GM20431 (cell line): Measurements from ENCODE around the gene GIGYF2.

ENCODE experiments used
- in situ Hi-C: fragments of 300-500 bp; cut with MseI, MboI; formaldehyde crosslinking; loops from one replicate; pipeline ENCODE4 v1.15.0; 2020; ENCODE audit warnings: low sequenced_read_pairs; ENCODE audit not compliant: unreplicated experiment

GIGYF2 gene

DNA sequence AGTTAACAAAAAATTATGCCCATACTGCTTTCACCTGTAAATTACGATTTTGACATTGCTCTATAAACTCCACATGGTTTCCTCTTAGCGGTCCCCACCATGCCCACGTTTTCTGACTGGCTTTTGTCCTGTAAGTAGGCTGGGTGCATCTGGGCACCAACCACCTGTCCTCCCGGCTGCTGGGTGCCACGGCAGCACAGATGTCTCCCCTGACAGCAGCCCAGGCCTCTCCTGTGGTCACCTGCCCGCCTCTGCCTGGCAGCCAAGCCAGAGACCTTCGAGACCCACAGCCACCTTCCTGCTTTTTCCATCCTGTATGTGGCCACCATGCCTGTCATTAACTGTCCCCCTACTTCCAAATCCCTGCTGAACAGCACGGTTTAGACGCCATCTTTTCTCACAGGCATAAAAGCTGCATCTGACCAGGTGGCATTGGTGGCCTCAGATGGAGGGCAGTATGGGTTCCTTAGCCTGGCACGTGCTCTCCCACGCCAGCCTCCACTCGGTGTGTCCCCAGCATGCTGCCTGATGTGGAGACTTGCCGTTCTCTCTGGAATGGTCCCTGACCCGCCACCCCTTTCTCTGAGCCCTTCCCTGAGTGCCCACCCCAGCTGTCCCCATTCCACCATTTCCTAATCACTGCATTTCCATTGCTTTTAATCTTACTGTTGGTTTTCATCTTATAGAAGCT lies 191.9 kb downstream of the GIGYF2 start:
- in situ Hi-C loops, result no loop called here

DNA sequence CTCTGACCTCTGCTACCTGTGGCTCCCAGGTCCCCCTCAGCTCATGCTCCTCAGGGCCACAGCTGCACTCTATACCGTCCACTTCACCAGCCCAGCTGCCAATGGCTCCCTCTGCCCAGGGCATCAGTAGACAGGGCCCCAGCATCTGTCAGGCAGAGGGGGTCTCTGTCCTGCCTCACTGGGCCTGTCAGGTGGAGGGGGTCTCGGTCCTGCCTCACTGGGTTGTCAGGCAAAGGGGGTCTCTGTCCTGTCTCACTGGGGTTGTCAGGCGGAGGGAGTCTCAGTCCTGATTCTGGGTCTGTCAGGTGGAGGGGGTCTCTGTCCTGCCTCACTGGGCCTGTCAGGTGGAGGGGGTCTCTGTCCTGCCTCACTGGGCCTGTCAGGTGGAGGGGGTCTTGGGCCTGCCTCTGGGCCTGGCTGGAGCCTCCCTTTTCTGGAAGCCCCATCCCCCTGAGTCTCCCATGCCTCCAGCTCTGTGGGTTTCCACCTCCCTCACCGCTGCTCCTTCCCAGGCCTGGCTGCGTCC lies 192.8 kb downstream of the GIGYF2 start:
- in situ Hi-C loops, result no loop called here

DNA sequence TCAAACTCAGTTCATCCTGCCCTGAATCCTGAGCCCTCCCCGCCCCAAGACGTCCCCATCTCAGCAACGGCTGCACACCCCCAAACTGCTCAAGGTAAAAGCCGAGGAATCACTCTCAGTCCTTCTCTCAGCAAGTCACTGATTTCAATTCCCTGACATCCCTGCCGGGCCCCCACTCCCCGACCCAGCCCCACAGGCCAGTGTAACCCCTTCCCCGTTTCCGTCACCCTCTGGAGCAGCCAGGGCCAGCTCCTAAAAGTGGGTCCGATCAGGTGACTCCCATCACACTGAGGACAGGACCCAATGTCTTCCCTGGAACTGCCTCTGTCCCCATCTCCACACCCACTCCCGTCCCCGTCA lies 193.4 kb downstream of the GIGYF2 start:
- in situ Hi-C loops, result no loop called here

GRCh38 chr2:232890896-232891601 lies 193.9 kb downstream of the GIGYF2 start:
- in situ Hi-C loops, result no loop called here

DNA sequence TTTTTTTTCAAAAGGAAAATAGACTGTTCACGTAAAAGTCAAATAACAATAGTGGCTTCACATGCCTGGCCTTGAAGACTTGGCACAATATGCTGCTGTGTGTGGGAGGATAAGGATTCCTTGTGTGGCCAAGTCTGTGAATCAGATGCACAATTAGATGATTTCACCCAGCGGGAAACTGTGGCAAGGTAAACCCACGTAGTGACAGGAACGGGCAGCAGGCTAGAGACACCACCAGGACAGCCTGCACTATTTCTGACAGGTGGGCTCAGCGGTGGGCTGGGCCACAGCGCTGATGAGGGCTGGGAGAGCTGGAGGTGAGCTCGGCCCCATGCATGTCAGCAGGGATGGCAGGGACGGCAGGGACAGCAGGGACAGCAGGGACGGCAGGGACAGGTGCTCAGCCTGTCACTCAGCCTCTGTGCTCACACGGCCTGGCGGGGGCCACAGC lies 194.5 kb downstream of the GIGYF2 start:
- in situ Hi-C loops, result no loop called here

GRCh38 chr2:232892221-232892620 lies 195.1 kb downstream of the GIGYF2 start:
- in situ Hi-C loops, result no loop called here

GRCh38 chr2:232892843-232893242 lies 195.7 kb downstream of the GIGYF2 start:
- in situ Hi-C loops, result no loop called here

DNA sequence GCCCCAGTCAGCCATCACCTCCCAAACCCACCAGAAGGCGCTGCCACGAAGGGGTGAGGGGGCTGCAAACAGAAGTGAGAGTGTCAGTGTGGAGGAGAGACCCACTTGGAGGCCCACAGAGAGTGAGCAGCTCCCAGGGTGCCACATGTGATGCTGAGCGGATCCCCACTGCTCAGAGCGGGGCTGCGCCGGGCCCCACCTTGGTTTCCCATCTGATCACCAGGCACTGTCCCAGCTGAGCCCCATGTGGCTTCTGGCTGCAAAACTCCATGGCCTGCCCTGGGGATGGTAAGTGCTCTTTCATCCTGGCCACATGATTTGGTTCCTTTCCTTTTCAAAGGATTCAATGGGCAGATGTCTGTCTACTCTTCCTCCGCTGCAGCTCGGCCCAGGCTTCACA lies 196.7 kb downstream of the GIGYF2 start:
- in situ Hi-C loops, result no loop called here

- in situ Hi-C loops, result no loop called here
Observed at GRCh38 chr2:232894251-232894650, 197.1 kb downstream of the GIGYF2 start.

DNA sequence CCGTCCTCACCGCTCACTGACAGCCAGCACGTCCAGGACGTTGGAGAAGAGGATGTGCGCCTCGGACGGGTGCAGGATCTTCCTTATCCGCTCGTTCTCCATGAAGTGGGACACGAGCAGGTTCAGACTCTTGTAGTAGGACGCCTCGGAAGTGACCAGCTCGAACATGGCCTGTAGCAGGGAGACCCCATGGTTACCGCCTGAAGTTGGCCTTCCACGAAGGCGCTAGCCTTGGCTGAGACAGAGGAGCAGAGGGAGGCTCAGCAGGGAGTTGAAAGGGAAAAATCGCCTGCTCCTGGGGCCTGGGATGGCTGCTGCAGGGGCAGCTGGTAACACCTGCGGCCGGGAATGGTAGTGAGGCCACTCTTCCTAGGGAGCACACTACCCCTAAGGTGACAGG lies 197.6 kb downstream of the GIGYF2 start:
- in situ Hi-C loops, result no loop called here

- in situ Hi-C loops, result no loop called here
Observed at GRCh38 chr2:232896111-232896510, 199.0 kb downstream of the GIGYF2 start.

DNA sequence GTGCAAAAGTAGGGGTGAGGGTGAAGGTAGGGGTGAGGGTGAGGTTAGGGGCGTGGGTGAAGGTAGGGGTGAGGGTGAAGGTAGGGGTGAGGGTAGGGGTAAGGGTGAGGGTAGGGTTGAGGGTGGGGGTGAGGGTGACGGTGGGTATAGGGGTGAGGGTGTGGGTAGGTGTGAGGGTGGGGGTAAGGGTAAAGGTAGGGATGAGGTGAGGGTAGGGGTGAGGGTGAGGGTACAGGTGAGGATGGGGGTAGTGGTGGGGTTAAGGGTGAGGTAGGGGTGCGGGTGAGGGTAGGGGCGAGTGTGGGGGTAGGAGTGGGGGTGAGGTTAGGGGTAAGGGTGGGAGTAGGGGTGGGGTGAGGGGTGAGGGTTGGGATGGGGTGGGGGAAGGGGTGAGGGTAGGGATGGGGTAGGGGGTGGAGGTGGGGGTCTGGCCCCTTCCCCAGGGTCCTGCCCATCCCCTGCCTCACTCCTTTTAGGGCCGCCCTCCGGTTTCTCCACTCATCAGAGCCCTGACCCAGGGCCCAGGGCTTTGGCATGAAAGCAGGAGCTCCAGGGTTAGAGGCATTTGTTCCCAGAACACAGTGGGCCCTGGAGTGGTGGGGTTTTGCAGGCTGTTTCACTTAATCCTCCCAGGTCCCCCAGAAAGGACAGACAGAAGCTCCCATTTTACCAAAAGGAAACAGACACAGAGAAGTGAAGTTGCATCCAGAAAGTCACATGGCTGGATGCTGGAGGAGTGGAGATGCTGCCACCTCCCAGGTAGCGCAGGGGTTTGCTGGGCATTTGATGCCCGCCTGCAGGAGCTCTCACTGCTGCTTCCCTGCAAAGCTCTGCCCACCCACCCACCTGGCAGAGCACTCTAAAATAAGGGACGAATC lies 199.8 kb downstream of the GIGYF2 start:
- in situ Hi-C loops, result no loop called here

DNA sequence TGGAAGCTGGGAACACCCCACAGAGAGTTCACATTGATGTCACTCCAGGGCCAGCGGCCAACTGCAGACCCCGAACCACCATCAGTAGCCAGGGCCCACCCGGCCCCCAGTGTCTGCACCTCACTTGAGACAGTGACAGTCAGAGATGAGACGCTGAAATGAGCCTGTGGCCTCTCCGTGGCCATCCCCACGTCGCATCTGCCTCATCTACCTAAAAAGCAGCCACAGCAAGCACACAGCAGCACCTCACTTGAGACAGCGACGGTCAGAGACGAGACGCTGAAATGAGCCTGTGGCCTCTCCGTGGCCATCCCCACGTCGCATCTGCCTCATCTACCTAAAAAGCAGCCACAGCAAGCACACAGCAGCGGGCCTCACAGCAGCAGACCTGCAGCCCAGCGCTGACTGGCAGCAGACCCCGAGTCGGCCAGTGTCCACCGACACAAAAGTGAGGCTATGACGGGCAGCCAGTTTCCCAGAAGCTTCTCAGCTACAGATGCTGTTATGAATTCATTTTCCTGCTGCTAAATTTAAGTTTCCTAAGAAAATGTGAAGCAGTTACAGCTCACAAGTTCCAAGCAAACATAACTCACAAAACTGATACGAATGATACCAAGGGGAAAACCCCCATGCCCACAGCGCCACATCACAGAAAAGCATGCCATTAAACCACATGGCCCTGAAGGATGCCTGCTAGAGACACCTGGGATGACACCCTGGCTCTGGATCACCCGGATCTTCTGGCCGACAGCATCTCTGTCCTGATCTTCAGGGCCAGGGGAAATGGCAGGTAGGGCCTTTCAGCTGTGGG lies 200.7 kb downstream of the GIGYF2 start:
- in situ Hi-C loops, result no loop called here

- in situ Hi-C loops, result no loop called here
Observed at GRCh38 chr2:232898592-232899543, 201.7 kb downstream of the GIGYF2 start.

DNA sequence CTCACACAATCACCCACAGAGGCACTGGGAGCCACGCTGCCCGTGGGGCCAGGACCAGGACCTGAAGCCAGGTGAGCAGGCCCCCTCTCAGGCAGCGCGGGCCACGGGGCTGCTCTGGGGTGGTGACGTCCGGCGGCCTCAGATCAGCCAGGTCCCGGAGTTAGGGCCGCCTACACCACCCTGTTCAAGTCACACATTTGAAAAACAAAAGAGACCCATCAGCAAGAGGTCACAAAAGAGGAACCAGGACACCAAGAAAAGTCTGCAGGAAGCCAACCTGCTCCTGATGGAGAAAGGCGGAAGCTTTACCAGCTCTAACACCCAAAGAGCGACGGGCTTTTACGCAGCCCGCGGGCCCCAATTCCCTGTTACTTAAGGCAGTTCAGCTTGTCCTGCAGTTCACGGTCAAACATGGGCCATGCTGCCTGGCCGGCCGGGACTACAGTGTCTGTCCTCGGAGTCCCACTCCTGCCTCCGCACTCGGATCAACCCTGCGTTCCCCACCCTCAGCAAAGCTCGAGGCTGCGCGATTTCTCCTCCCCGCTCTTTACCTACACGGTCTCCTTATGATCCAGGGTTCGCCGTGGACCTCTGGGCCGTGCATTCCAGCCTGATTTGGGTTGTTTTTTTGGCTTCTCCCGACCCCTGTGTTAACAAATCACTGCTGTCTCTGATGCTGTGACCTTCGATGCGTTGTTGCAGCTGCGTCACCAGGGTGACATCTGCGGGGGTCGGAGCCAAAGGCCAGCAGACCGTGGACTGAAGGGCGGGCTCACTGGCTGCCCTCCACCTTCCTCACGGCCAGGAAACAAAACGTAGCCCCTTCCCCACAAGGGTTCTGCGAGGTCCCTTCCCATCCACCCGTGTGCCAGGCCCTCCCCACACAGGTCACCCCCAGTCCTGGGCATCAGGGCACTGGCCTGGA lies 203.9 kb downstream of the GIGYF2 start:
- in situ Hi-C loops, result no loop called here

DNA sequence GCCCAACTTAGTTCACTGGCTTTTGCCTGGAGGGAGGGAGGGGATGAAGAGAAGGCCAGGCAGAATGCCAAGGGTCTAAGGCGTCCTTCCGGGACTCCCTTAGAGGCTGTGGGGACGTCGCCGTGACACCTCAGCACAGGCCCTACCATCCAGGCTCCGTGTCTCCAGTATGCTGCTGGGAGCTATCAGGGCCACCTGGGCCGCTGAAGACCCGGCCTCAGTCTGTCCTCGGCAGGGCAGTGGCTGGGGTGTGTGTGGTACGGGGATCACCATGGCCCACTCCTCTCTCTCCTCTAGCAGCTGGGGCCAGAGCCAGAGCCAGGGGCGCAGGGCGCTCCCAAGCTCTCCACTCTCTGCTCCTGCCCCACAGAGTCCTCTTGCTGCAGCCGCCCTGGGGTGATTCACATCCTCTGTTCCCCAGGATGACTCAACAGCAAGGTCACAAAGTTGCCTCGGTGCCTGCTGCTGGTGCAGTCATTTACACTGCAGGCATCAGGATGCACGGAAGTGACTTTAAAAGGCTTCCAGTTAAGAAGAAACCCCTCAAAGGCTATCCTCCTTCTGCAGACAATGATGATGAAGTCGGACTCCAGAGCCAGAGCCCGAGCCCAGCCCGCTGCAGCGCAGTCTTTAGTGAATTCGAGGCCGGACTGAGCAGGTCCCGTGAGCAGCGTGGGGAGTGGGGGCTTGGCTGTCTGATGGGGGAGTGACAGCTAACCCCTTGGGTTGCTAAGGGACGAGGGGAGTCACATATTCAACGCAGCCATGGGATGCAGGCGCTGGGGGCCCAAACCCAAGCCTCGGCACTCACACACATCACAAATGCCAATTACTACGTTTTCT lies 204.8 kb downstream of the GIGYF2 start:
- in situ Hi-C loops, result no loop called here

GRCh38 chr2:232903989-232904388 lies 206.9 kb downstream of the GIGYF2 start:
- in situ Hi-C loops, result no loop called here
